Measurements from ENCODE around the gene DMAC2L. TPM values are rescaled to one million over a fixed set of nuclear protein-coding genes. Genes with fewer than 3 reads are reported as not detected.

Gene DMAC2L
- polyA plus RNA-seq, 1 of the 3 experiments (the other 2 are of a cell fraction), result 20.3 TPM

GRCh38 chr14:50371546-50371945 is 59.4 kb downstream of the DMAC2L start:
- no peaks in the 10 kb centered on the region for H3K9me3 ChIP-seq
- TF ChIP-seq POLR2AphosphoS5 (IDR thresholded peaks at IDR 0.05; ENCODE audit: low read depth, low read length) (no peak), USF2 (IDR thresholded peaks at IDR 0.05; ENCODE audit: borderline replicate concordance, low read depth, low read length) (no peak), EP300 (IDR thresholded peaks at IDR 0.05; ENCODE audit: borderline replicate concordance in 1 of 2, low read depth in 1 of 2, low read length in 1 of 2) (no peak), IRF3 (IDR thresholded peaks at IDR 0.05; ENCODE audit: low read depth, low read length) (no peak), FOSL2 (IDR thresholded peaks at IDR 0.05; ENCODE audit: borderline replicate concordance, low read depth) (no peak), CHD2 (IDR thresholded peaks at IDR 0.05; ENCODE audit: low read length, partially characterized antibody) (no peak), RFX5 (IDR thresholded peaks at IDR 0.05; ENCODE audit: low read length) (no peak), SIN3A (IDR thresholded peaks at IDR 0.05; ENCODE audit: borderline replicate concordance, low read depth, low read length) (no peak), EZH2phosphoT487 (IDR thresholded peaks at IDR 0.05; ENCODE audit: borderline replicate concordance, low read depth) (no peak), ELF1 (IDR thresholded peaks at IDR 0.05) (no peak), TCF12 (IDR thresholded peaks at IDR 0.05) (no peak), RAD21 (IDR thresholded peaks at IDR 0.05; ENCODE audit: low read length) (no peak), NFIC (IDR thresholded peaks at IDR 0.05; ENCODE audit: borderline replicate concordance) (no peak)
- H3F3A ChIP-seq (replicated peaks; ENCODE audit: insufficient read depth), result no peaks in the 10 kb centered on the region
- WGBS (ENCODE audit: low lambda C conversion rate), result 100% methylated on average over 1 of the region's 4 CpGs
- H3K36me3 ChIP-seq (replicated peaks in 1 of 2; ENCODE audit: control insufficient read depth in 1 of 2, insufficient read depth in 2 of 2, low read length in 1 of 2), result no peaks in the 10 kb centered on the region
- ChIA-PET CTCF (no interaction called here), POLR2A (no interaction called here)
- H3K4me3 ChIP-seq (ENCODE audit: low read depth in 2 of 2, low read length in 1 of 2), result no peak overlapping the region
- H4K20me1 ChIP-seq (ENCODE audit: insufficient read depth), result no peaks in the 10 kb centered on the region
- no peaks in the 10 kb centered on the region for H3K79me2 ChIP-seq (ENCODE audit: insufficient read depth)
- no peak overlapping the region for H3K27ac ChIP-seq (ENCODE audit: low read depth in 2 of 2, low read length in 1 of 2)
- no peak for DNase-seq
- no peak overlapping the region for H3K9ac ChIP-seq
- no peaks in the 10 kb centered on the region for H3K27me3 ChIP-seq (ENCODE audit: insufficient read depth)
- H3K4me1 ChIP-seq (ENCODE audit: control insufficient read depth in 1 of 2, insufficient read depth in 2 of 2, low read depth in 1 of 2, low read length in 1 of 2), result no peaks in the 10 kb centered on the region
- H3K9me2 ChIP-seq, result no peaks in the 10 kb centered on the region
- no peak overlapping the region for H2AFZ ChIP-seq (ENCODE audit: low read depth)
- H3K4me2 ChIP-seq, result no peak overlapping the region

- WGBS (ENCODE audit: low lambda C conversion rate), result 64% methylated on average over 3 of the region's 3 CpGs
These were observed 61.8 kb downstream of the DMAC2L start for GRCh38 chr14:50373959-50374358.

More at GRCh38 chr14:50373959-50374358, 61.8 kb downstream of the DMAC2L start:
- Histone ChIP-seq H3K36me3 (replicated peaks in 1 of 2; ENCODE audit: control insufficient read depth in 1 of 2, insufficient read depth in 2 of 2, low read length in 1 of 2) (no peaks in the 10 kb centered on the region), H4K20me1 (ENCODE audit: insufficient read depth) (no peaks in the 10 kb centered on the region), H3K27me3 (ENCODE audit: insufficient read depth) (no peaks in the 10 kb centered on the region), H3K4me3 (ENCODE audit: low read depth in 2 of 2, low read length in 1 of 2) (no peak overlapping the region), H2AFZ (ENCODE audit: low read depth) (no peak overlapping the region), H3K4me2 (no peak overlapping the region), H3K9me2 (no peaks in the 10 kb centered on the region), H3K27ac (ENCODE audit: low read depth in 2 of 2, low read length in 1 of 2) (no peak overlapping the region), H3K79me2 (ENCODE audit: insufficient read depth) (no peaks in the 10 kb centered on the region), H3K4me1 (ENCODE audit: control insufficient read depth in 1 of 2, insufficient read depth in 2 of 2, low read depth in 1 of 2, low read length in 1 of 2) (no peaks in the 10 kb centered on the region), H3K9ac (no peak overlapping the region), H3F3A (replicated peaks; ENCODE audit: insufficient read depth) (no peaks in the 10 kb centered on the region), H3K9me3 (no peaks in the 10 kb centered on the region)
- DNase-seq, result no peak
- CTCF ChIA-PET, result interaction anchor here (0.7 to 1.1 kb wide), 2 partner anchors 24 to 31 kb away, joined by 3 read pairs; no protein-coding TSS in a partner anchor
- no peak for TF ChIP-seq IRF3 (IDR thresholded peaks at IDR 0.05; ENCODE audit: low read depth, low read length)
- TF ChIP-seq JUND (IDR thresholded peaks at IDR 0.05), result no peak
- no peak for TF ChIP-seq EZH2phosphoT487 (IDR thresholded peaks at IDR 0.05; ENCODE audit: borderline replicate concordance, low read depth)
- TF ChIP-seq PBX3 (IDR thresholded peaks at IDR 0.05), result no peak
- TF ChIP-seq FOSL2 (IDR thresholded peaks at IDR 0.05; ENCODE audit: borderline replicate concordance, low read depth), result no peak
- TF ChIP-seq USF2 (IDR thresholded peaks at IDR 0.05; ENCODE audit: borderline replicate concordance, low read depth, low read length), result no peak
- TF ChIP-seq ELF1 (IDR thresholded peaks at IDR 0.05), result no peak
- no peak for TF ChIP-seq RXRA (IDR thresholded peaks at IDR 0.05; ENCODE audit: borderline replicate concordance, low read depth)
- no peak for TF ChIP-seq FOXM1 (IDR thresholded peaks at IDR 0.05; ENCODE audit: low read depth)
- no peak for TF ChIP-seq TEAD4 (IDR thresholded peaks at IDR 0.05; ENCODE audit: borderline replicate concordance, insufficient read depth)
- TF ChIP-seq CTCF (IDR thresholded peaks at IDR 0.05), result no peak
- TF ChIP-seq MXI1 (IDR thresholded peaks at IDR 0.05; ENCODE audit: low read depth, low read length), result no peak
- POLR2A ChIA-PET, result no interaction called here

Data from SK-N-SH (cell line).